Gastrocnemius medialis (tissue), 4 donors: ENCODE measurements around the gene CACNA1S. TPM values are rescaled to one million over a fixed set of nuclear protein-coding genes. Genes with fewer than 3 reads are reported as not detected.

Source experiments
- ATAC-seq, 2 donors: fragments of 150-250 bp; one replicate each; pipeline ENCODE4 v1.9.1; 2016
- DNase-seq, 2 donors: peaks; one replicate each; pipeline ENCODE4 v3.0.0-alpha.2; 2019
- H3K27ac ChIP-seq, 4 donors: fragments of 200-600 bp; sonication (generic); 1 replicate in 1 of 4; 2 replicates in 3 of 4; pipeline ENCODE4 v1.5.1; 2016 to 2018; ENCODE audit warnings: mild to moderate bottlenecking in 2 of 4, moderate library complexity in 1 of 4
- H3K27me3 ChIP-seq, 3 donors: fragments of 200-600 bp; sonication (generic) in 2 of 3; 1 replicate in 1 of 3; 2 replicates in 2 of 3; pipeline versions ENCODE4 v1.5.1 to v1.6.0; 2016 to 2019; ENCODE audit warnings: mild to moderate bottlenecking in 1 of 3, moderate library complexity in 1 of 3
- H3K36me3 ChIP-seq, 2 donors: fragments of 200-600 bp; sonication (generic) in 1 of 2; one replicate each; pipeline ENCODE4 v1.5.1; 2017 to 2018
- H3K4me1 ChIP-seq, 2 donors: fragments of 200-600 bp; sonication (generic) in 1 of 2; one replicate each; pipeline ENCODE4 v1.5.1; 2016 to 2017; ENCODE audit warnings: mild to moderate bottlenecking in 2 of 2
- H3K4me3 ChIP-seq, 4 donors: fragments of 200-600 bp; sonication (generic) in 3 of 4; 1 replicate in 1 of 4; 2 replicates in 3 of 4; pipeline ENCODE4 v1.5.1; 2016 to 2019; ENCODE audit warnings: mild to moderate bottlenecking in 2 of 4
- H3K9me3 ChIP-seq, 3 donors: fragments of 200-600 bp; sonication (generic) in 2 of 3; 1 replicate in 1 of 3; 2 replicates in 2 of 3; pipeline ENCODE4 v1.5.1; 2016 to 2019
- CTCF ChIP-seq, 5 experiments: fragments of 450-650 bp in 3 of 5; fragments of 200-600 bp in 2 of 5; sonication (generic) in 2 of 5; IDR thresholded peaks in 4 of 5; conservative IDR thresholded peaks in 1 of 5; 1 replicate in 4 of 5; 2 replicates in 1 of 5; pipeline ENCODE4 v1.5.1; 2016 to 2019; ENCODE audit warnings: antibody characterized with exemption in 5 of 5, mild to moderate bottlenecking in 3 of 5, moderate library complexity in 3 of 5
- POLR2A ChIP-seq, 2 donors: fragments of 450-650 bp; IDR thresholded peaks; one replicate each; pipeline ENCODE4 v1.6.1; 2017; ENCODE audit warnings: antibody characterized with exemption in 2 of 2, mild to moderate bottlenecking in 2 of 2, moderate library complexity in 2 of 2
- in situ Hi-C, 4 donors: fragments of 200-750 bp; cut with MboI; loops; one replicate each; pipeline versions ENCODE4 v1.15.0 to v1.8.0; 2017; ENCODE audit warnings: low sequenced_read_pairs in 4 of 4
- intact Hi-C: fragments of 100-400 bp; cut with DNase I; formaldehyde crosslinking; loops from one replicate; pipeline ENCODE4 v1.15.1; 2023; ENCODE audit warnings: low total_unique reads
- total RNA-seq, 4 donors: library from RNA; depleted of rRNA; stranded (reverse); fragments of >200 nt; gene quantifications; one replicate each; pipeline versions ENCODE4 v1.1.0 to v1.2.3, GENCODE V29; 2016

Gene CACNA1S
- total RNA-seq, 4 donors from 2014 or later = 74.3 to 93.5 (median 81.2) TPM

GRCh38 chr1:201155354-201155753 is 43.1 kb upstream of the CACNA1S start:
- peaks cover 12 to 27% of the 10 kb centered on the region in 2 donors for H3K4me1 ChIP-seq
- ATAC-seq (no peak), DNase-seq (peak in 1 of 2 donors; percentile 9)
- intact Hi-C loops (loop anchor here (2.0 kb wide), 1 partner anchor 29 kb away; no protein-coding TSS in a partner anchor), in situ Hi-C loops (no loop called here)
- H3K36me3 ChIP-seq = no peaks in the 10 kb centered on the region
- no peaks in the 10 kb centered on the region for H3K9me3 ChIP-seq
- TF ChIP-seq POLR2A (IDR thresholded peaks at IDR 0.05) (no peak), CTCF (IDR thresholded peaks at IDR 0.05 in 4 of 5, conservative IDR thresholded peaks at IDR 0.05 in 1 of 5) (no peak)
- H3K4me3 ChIP-seq = no peak overlapping the region
- H3K27me3 ChIP-seq = no peaks in the 10 kb centered on the region
- peak overlapping the region in 1 of 4 donors; percentile 75 for H3K27ac ChIP-seq

GRCh38 chr1:201154389-201155165 is 42.4 kb upstream of the CACNA1S start, which contains the start of gene TMEM9:
Gene TMEM9 (minus strand): TSS chr1:201154474. CDS start chr1:201153923, 551 bp downstream.
- intact Hi-C loops (loop anchor here (1.0 to 2.0 kb wide), 2 partner anchors 16 to 30 kb away; no protein-coding TSS in a partner anchor), in situ Hi-C loops (no loop called here)
- TF ChIP-seq CTCF (IDR thresholded peaks at IDR 0.05 in 4 of 5, conservative IDR thresholded peaks at IDR 0.05 in 1 of 5) (no peak), POLR2A (IDR thresholded peaks at IDR 0.05) (no peak)
- peak within 1 kb of the TSS; percentile 73 to 78 (median 76) for H3K27ac ChIP-seq
- H3K4me1 ChIP-seq = peaks cover 19 to 33% of the 10 kb centered on the region in 2 donors
- no peaks in the 10 kb centered on the region for H3K36me3 ChIP-seq
- no peaks in the 10 kb centered on the region for H3K27me3 ChIP-seq
- ATAC-seq (peak; percentile 94 to 96), DNase-seq (peak; percentile 93 to 96)
- H3K4me3 ChIP-seq = peak within 1 kb of the TSS; percentile 70 to 84 (median 77)
- H3K9me3 ChIP-seq = no peaks in the 10 kb centered on the region

- Histone ChIP-seq H3K27me3 (no peaks in the 10 kb centered on the region), H3K9me3 (no peaks in the 10 kb centered on the region), H3K27ac (peak overlapping the region; percentile 73 to 78 (median 76)), H3K4me1 (peaks cover 20 to 38% of the 10 kb centered on the region in 2 donors), H3K4me3 (peak overlapping the region; percentile 70 to 84 (median 77)), H3K36me3 (no peaks in the 10 kb centered on the region)
- in situ Hi-C loops = no loop called here
- TF ChIP-seq POLR2A (IDR thresholded peaks at IDR 0.05) (no peak), CTCF (IDR thresholded peaks at IDR 0.05 in 4 of 5, conservative IDR thresholded peaks at IDR 0.05 in 1 of 5) (no peak)
- DNase-seq (no peak), ATAC-seq (peak; percentile 72 to 78)
- intact Hi-C loops = loop anchor here (1.0 to 2.0 kb wide), 2 partner anchors 17 to 31 kb away; no protein-coding TSS in a partner anchor
Measured at GRCh38 chr1:201153474-201154388, 41.5 kb upstream of the CACNA1S start.

- H3K9me3 ChIP-seq = no peaks in the 10 kb centered on the region
- H3K4me1 ChIP-seq = peaks cover 16 to 28% of the 10 kb centered on the region in 2 donors
- intact Hi-C loops (loop anchor here (1.0 kb wide), 1 partner anchor 35 kb away; no protein-coding TSS in a partner anchor), in situ Hi-C loops (loop anchor here in 1 of 4 donors (10.0 kb wide), 1 partner anchor 75 kb away; no protein-coding TSS in a partner anchor)
- no peak overlapping the region for H3K4me3 ChIP-seq
- TF ChIP-seq CTCF (IDR thresholded peaks at IDR 0.05 in 4 of 5, conservative IDR thresholded peaks at IDR 0.05 in 1 of 5) (peak; percentile 49 to 58 (median 53)), POLR2A (IDR thresholded peaks at IDR 0.05) (no peak)
- no peak overlapping the region for H3K27ac ChIP-seq
- ATAC-seq (peak; percentile 45 to 49), DNase-seq (no peak)
- H3K27me3 ChIP-seq = no peaks in the 10 kb centered on the region
- H3K36me3 ChIP-seq = peaks cover 0 to 13% of the 10 kb centered on the region in 2 donors
Measured at GRCh38 chr1:201149400-201149799, 37.2 kb upstream of the CACNA1S start.
